ENCODE data around the gene NOS3. TPM values are rescaled to one million over a fixed set of nuclear protein-coding genes. Genes with fewer than 3 reads are reported as not detected.

Gene NOS3
- total RNA-seq, 3 donors from 2014 or later (not counting 1 experiment from before 2014, with no cell fraction given) = 2.6 to 5.9 (median 3.8) TPM

DNA sequence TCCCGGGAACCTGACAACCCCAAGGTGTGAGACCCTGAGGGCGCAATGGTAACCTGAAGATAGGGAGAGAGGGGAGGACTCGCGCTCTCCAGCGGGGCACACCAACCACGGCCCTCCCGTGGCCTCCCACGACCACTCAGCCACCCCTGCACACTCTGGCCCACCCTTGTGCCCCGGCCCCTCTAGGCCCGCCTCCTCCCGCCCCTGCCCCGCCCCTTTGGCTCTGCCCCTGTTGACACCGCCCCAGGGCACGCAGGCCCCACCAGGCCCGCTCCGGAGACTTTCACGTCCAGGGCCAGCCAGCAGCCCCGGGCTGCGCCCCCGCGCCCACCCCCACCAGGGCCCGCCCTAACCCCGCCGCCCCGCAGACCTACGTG lies 22.5 kb downstream of the NOS3 start:
- DNase-seq (no peak), ATAC-seq (no peak)
- intact Hi-C loops (cut with micrococcal nuclease) = loop anchor here (1.0 to 10.0 kb wide), 3 partner anchors 36 to 349 kb away; partner anchors contain the start of gene KCNH2
- Mint-ChIP-seq H3K4me3 (peak overlapping the region; percentile 67), H3K4me1 (peaks cover 56 to 84% of the 10 kb centered on the region in 2 donors), H3K27ac (peak overlapping the region; percentile 94 to 95), H3K9me3 (no peaks in the 10 kb centered on the region), H3K27me3 (ENCODE audit: low read depth in 2 of 2) (peaks cover 0 to 13% of the 10 kb centered on the region in 2 donors), H3K36me3 (no peaks in the 10 kb centered on the region)
- Histone ChIP-seq H3K27me3 (ENCODE audit: control insufficient read depth, insufficient read depth, low read length) (no peaks in the 10 kb centered on the region), H3K9me3 (ENCODE audit: control insufficient read depth, insufficient read depth, low read length) (no peaks in the 10 kb centered on the region), H3K4me1 (ENCODE audit: control insufficient read depth, insufficient read depth, low read length) (peaks cover 79% of the 10 kb centered on the region), H3K36me3 (ENCODE audit: control insufficient read depth, insufficient read depth, low read length) (no peaks in the 10 kb centered on the region), H3K4me3 (ENCODE audit: low read length) (no peak overlapping the region), H3K27ac (ENCODE audit: low read length) (peak overlapping the region; percentile 53)
- 17% methylated on average over 24 of the region's 26 CpGs for WGBS (ENCODE audit: insufficient coverage)
- TF ChIP-seq, protein P1, sequence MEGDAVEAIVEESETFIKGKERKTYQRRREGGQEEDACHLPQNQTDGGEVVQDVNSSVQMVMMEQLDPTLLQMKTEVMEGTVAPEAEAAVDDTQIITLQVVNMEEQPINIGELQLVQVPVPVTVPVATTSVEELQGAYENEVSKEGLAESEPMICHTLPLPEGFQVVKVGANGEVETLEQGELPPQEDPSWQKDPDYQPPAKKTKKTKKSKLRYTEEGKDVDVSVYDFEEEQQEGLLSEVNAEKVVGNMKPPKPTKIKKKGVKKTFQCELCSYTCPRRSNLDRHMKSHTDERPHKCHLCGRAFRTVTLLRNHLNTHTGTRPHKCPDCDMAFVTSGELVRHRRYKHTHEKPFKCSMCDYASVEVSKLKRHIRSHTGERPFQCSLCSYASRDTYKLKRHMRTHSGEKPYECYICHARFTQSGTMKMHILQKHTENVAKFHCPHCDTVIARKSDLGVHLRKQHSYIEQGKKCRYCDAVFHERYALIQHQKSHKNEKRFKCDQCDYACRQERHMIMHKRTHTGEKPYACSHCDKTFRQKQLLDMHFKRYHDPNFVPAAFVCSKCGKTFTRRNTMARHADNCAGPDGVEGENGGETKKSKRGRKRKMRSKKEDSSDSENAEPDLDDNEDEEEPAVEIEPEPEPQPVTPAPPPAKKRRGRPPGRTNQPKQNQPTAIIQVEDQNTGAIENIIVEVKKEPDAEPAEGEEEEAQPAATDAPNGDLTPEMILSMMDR (IDR thresholded peaks at IDR 0.05) = no peak

DNA sequence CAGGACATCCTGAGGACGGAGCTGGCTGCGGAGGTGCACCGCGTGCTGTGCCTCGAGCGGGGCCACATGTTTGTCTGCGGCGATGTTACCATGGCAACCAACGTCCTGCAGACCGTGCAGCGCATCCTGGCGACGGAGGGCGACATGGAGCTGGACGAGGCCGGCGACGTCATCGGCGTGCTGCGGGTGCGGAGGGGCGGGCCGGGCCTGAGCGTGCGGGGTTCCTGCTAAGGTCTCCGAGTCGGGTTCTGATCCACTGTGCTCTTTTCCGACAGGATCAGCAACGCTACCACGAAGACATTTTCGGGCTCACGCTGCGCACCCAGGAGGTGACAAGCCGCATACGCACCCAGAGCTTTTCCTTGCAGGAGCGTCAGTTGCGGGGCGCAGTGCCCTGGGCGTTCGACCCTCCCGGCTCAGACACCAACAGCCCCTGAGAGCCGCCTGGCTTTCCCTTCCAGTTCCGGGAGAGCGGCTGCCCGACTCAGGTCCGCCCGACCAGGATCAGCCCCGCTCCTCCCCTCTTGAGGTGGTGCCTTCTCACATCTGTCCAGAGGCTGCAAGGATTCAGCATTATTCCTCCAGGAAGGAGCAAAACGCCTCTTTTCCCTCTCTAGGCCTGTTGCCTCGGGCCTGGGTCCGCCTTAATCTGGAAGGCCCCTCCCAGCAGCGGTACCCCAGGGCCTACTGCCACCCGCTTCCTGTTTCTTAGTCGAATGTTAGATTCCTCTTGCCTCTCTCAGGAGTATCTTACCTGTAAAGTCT lies 23.1 kb downstream of the NOS3 start:
- peaks cover 77% of the 10 kb centered on the region for H3K4me1 ChIP-seq (ENCODE audit: control insufficient read depth, insufficient read depth, low read length)
- H3K27ac Mint-ChIP-seq = peak overlapping the region; percentile 94 to 95
- H3K9me3 ChIP-seq (ENCODE audit: control insufficient read depth, insufficient read depth, low read length) = no peaks in the 10 kb centered on the region
- no peaks in the 10 kb centered on the region for H3K27me3 ChIP-seq (ENCODE audit: control insufficient read depth, insufficient read depth, low read length)
- H3K4me3 ChIP-seq (ENCODE audit: low read length) = peak overlapping the region; percentile 44
- H3K36me3 ChIP-seq (ENCODE audit: control insufficient read depth, insufficient read depth, low read length) = no peaks in the 10 kb centered on the region
- peak overlapping the region; percentile 97 for H3K4me3 Mint-ChIP-seq
- DNase-seq (peak; percentile 86 to 99), ATAC-seq (peak; percentile 59 to 76 (median 75))
- peaks cover 56 to 84% of the 10 kb centered on the region in 2 donors for H3K4me1 Mint-ChIP-seq
- peaks cover 0 to 18% of the 10 kb centered on the region in 2 donors for H3K27me3 Mint-ChIP-seq (ENCODE audit: low read depth in 2 of 2)
- intact Hi-C loops (cut with micrococcal nuclease) = loop anchor here (1.0 to 10.0 kb wide), 3 partner anchors 37 to 349 kb away; partner anchors contain the start of gene KCNH2
- H3K36me3 Mint-ChIP-seq = no peaks in the 10 kb centered on the region
- H3K27ac ChIP-seq (ENCODE audit: low read length) = peak overlapping the region; percentile 85
- 8% methylated on average over 54 of the region's 55 CpGs for WGBS (ENCODE audit: insufficient coverage)
- H3K9me3 Mint-ChIP-seq = no peaks in the 10 kb centered on the region
- TF ChIP-seq, protein P1 (IDR thresholded peaks at IDR 0.05) = peak; percentile 20

DNA sequence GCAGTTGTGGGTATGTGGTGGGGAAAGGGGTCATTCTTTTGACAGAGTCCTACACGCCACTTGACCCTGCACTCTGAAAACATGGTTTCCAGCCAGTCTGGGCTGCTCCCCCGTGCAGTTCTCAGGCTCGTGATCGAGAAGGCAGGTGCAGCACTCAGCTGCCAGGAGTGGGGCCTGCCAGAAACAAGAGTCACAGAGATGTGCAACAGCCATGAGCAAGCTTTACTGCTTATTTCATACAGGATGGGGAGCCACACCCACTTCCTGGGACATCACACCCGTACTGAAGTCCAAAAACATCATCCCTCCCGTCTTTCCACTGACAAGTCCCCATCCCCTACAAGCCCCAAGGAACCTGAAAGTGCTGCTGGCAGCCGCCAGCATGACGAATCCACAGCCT lies 24.1 kb downstream of the NOS3 start:
- ATAC-seq = no peak
- Mint-ChIP-seq H3K27ac (peak overlapping the region; percentile 94 to 95), H3K27me3 (ENCODE audit: low read depth in 2 of 2) (peaks cover 0 to 27% of the 10 kb centered on the region in 2 donors)

More for the DNA sequence above, 24.1 kb downstream of the NOS3 start:
- 78% methylated on average over 8 of the region's 8 CpGs for WGBS (ENCODE audit: insufficient coverage)
- peaks cover 63 to 83% of the 10 kb centered on the region in 2 donors for H3K4me1 Mint-ChIP-seq
- H3K4me3 Mint-ChIP-seq = peak overlapping the region; percentile 63
- H3K9me3 ChIP-seq (ENCODE audit: control insufficient read depth, insufficient read depth, low read length) = no peaks in the 10 kb centered on the region
- no peak overlapping the region for H3K4me3 ChIP-seq (ENCODE audit: low read length)
- intact Hi-C loops (cut with micrococcal nuclease) = loop anchor here (5.0 to 10.0 kb wide), 3 partner anchors 38 to 350 kb away; partner anchors contain the start of gene KCNH2
- H3K9me3 Mint-ChIP-seq = no peaks in the 10 kb centered on the region
- H3K27ac ChIP-seq (ENCODE audit: low read length) = no peak overlapping the region
- H3K36me3 Mint-ChIP-seq = no peaks in the 10 kb centered on the region
- peaks cover 75% of the 10 kb centered on the region for H3K4me1 ChIP-seq (ENCODE audit: control insufficient read depth, insufficient read depth, low read length)
- TF ChIP-seq, protein P1 (IDR thresholded peaks at IDR 0.05) = no peak
- peaks cover 10% of the 10 kb centered on the region for H3K27me3 ChIP-seq (ENCODE audit: control insufficient read depth, insufficient read depth, low read length)
- H3K36me3 ChIP-seq (ENCODE audit: control insufficient read depth, insufficient read depth, low read length) = no peaks in the 10 kb centered on the region
- DNase-seq = peak in 1 of 2 donors; percentile 62
